Brain microvascular endothelial cell (primary cell): ENCODE results near the gene ANO8.

Source experiments
- DNase-seq: peaks from one replicate; pipeline ENCODE4 v3.0.0-alpha.2; 2020
- H3K27ac ChIP-seq: fragments of 250-450 bp; sonication (Bioruptor Pico); 2 replicates; pipeline ENCODE4 v1.5.1; 2020; ENCODE audit warnings: mild to moderate bottlenecking, moderate library complexity
- H3K27me3 ChIP-seq: fragments of 250-450 bp; sonication (Bioruptor Pico); replicated peaks from 2 replicates; pipeline ENCODE4 v1.5.1; 2020; ENCODE audit warnings: mild to moderate bottlenecking
- H3K36me3 ChIP-seq: fragments of 250-450 bp; sonication (Bioruptor Pico); replicated peaks from 2 replicates; pipeline ENCODE4 v1.5.1; 2020; ENCODE audit warnings: mild to moderate bottlenecking
- H3K4me3 ChIP-seq: 2 replicates; pipeline ENCODE4 v1.5.1; 2011; ENCODE audit warnings: low read depth, mild to moderate bottlenecking, control low read depth, low read length, moderate library complexity
- in situ Hi-C: cut with HindIII; loops from 2 replicates; pipeline ENCODE4 v1.10.0; 2017; ENCODE audit warnings: low sequenced_read_pairs, low pct_ligation_motif_present
- TF ChIP-seq, protein P1 (sequence below): IDR thresholded peaks from 2 replicates; pipeline ENCODE4 v1.5.1; 2011; ENCODE audit warnings: low read depth, mild to moderate bottlenecking, moderate library complexity, low read length, control low read depth, inconsistent platforms; ENCODE audit errors: missing control alignments

ANO8 gene

GRCh38 chr19:17327068-17327653, 7.5 kb downstream of the ANO8 start:
- H3K27me3 ChIP-seq: no peaks in the 10 kb centered on the region
- no peak overlapping the region for H3K27ac ChIP-seq
- no peak for DNase-seq
- in situ Hi-C loops: no loop called here
- H3K36me3 ChIP-seq: peaks cover 5% of the 10 kb centered on the region
- H3K4me3 ChIP-seq: no peak overlapping the region
- TF ChIP-seq, protein P1, sequence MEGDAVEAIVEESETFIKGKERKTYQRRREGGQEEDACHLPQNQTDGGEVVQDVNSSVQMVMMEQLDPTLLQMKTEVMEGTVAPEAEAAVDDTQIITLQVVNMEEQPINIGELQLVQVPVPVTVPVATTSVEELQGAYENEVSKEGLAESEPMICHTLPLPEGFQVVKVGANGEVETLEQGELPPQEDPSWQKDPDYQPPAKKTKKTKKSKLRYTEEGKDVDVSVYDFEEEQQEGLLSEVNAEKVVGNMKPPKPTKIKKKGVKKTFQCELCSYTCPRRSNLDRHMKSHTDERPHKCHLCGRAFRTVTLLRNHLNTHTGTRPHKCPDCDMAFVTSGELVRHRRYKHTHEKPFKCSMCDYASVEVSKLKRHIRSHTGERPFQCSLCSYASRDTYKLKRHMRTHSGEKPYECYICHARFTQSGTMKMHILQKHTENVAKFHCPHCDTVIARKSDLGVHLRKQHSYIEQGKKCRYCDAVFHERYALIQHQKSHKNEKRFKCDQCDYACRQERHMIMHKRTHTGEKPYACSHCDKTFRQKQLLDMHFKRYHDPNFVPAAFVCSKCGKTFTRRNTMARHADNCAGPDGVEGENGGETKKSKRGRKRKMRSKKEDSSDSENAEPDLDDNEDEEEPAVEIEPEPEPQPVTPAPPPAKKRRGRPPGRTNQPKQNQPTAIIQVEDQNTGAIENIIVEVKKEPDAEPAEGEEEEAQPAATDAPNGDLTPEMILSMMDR: no peak

DNA sequence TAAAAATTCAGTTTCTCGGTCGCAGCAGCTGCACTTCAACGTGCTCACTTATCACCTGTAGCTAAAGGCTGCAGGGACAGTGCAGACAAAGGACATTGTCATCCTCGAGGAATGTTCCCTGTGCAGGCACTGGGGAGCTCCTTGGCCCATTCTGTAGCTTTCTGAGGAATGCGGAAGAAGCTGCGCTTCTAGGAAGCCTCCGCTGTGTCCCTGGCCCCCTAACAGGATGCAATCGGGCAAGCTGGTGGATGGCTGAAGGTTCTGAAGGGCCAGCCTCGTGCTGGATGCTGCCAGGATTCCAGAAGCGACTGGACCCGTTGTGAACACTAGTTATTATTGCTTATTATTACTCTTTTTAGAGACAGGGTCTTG, 8.1 kb downstream of the ANO8 start:
- Histone ChIP-seq H3K4me3 (no peak overlapping the region), H3K27ac (no peak overlapping the region)
- DNase-seq: no peak

DNA sequence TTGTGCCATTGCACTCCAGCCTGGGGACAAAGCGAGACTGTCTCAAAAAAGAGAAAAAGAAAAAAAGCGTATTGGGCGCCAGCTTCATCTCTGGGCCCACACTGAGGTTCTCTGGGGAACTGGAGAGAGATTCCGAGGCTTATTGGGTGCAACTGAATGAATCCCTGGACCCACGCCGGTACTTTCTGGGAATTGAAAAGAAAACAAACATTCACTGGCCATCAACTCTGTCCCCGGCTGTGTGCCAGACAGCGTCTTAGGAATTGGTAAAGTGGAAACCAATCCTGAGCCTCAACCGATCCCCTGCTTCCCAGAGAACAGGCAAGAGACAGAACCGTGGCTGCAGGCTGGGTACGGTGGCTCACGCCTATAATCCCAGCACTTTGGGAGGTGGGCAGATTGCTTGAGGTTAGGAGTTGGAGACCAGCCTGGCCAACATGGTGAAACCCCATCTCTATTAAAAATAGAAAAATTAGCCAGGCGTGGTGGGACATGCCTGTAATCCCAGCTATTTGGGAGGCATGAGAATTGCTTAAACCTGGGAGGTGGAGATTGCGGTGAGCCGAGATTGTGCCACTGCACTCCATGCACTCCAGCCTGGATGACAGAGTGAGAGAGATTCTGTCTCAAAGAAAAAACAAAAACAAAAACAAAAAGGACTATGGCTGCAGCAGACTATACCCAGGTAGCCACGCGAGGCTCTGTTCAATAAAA, 8.6 kb downstream of the ANO8 start:
- DNase-seq: no peak
- in situ Hi-C loops: no loop called here
- TF ChIP-seq, protein P1: no peak
- peaks cover 15% of the 10 kb centered on the region for H3K36me3 ChIP-seq
- no peak overlapping the region for H3K4me3 ChIP-seq
- no peaks in the 10 kb centered on the region for H3K27me3 ChIP-seq
- no peak overlapping the region for H3K27ac ChIP-seq

More for the DNA sequence above, 8.1 kb downstream of the ANO8 start:
- TF ChIP-seq, protein P1: no peak
- in situ Hi-C loops: no loop called here
- H3K27me3 ChIP-seq: no peaks in the 10 kb centered on the region
- H3K36me3 ChIP-seq: peaks cover 10% of the 10 kb centered on the region

DNA sequence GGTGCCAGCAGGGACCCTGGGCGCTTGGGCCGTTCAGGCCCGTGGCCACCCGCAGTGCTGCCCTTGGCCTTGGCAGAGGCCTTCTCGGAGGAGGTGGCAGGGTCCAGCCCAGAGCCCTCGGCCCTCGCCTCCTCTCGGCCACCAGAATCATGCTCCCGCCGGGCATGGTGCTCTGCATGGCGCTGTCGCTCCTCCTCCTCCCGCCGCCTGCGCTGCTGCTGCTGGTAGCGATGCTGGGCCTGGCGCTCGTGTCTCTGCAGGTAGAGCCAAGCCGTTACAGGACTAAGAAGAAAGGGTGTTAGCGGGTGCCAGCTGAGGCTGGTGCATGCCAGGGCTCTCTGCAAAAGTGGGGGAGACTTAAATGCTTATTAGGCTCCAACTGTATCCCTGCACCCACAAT, 9.5 kb downstream of the ANO8 start:
- Histone ChIP-seq H3K27ac (no peak overlapping the region), H3K4me3 (no peak overlapping the region), H3K36me3 (peaks cover 24% of the 10 kb centered on the region), H3K27me3 (no peaks in the 10 kb centered on the region)
- TF ChIP-seq, protein P1: no peak
- in situ Hi-C loops: no loop called here
- no peak for DNase-seq

DNA sequence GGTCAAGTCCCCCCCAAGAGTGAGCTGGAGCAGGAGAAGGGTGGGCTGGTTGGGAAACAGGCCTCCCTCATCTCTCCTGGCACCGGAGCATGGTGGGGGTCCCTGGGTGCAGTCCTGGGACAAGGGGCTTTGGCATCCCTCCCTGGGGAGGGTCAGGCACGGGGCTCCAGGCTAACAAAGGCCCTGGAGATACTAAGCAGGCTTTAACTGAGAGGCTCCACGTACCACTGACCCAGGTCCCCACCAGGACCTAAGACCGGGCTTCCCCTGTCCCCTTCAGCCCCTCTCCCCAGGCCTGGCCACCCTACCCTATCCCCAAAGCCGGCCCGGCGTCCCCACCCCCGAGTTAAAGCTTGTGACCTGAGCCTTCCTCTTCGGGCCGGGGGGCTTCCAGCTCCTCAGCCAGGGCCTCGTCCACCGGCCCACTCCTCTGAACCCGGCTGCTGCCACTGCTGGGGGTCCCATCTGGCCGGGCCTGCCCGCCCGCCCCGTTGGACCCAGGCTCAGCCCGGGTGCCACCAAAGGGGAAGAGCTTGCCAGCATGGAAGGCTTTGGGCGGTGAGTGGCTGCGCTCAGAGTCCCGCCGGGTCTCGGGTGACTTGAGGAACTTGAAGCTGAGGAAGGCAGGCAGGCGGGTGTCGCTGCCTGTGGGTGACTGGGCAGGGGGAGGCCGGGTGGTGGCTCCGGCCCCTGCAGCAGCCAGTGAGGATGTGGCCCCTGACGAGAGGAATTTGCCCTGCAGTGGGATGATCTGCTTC, 10.1 kb downstream of the ANO8 start:
- Histone ChIP-seq H3K27me3 (no peaks in the 10 kb centered on the region), H3K27ac (no peak overlapping the region), H3K36me3 (peaks cover 28% of the 10 kb centered on the region), H3K4me3 (no peak overlapping the region)
- in situ Hi-C loops: no loop called here
- TF ChIP-seq, protein P1: no peak
- DNase-seq: no peak
